ENCODE results near the gene ERC2.
A peak's percentile ranks its signal among the peaks of the same experiment; 100 is the strongest.

The ERC2 gene

DNA sequence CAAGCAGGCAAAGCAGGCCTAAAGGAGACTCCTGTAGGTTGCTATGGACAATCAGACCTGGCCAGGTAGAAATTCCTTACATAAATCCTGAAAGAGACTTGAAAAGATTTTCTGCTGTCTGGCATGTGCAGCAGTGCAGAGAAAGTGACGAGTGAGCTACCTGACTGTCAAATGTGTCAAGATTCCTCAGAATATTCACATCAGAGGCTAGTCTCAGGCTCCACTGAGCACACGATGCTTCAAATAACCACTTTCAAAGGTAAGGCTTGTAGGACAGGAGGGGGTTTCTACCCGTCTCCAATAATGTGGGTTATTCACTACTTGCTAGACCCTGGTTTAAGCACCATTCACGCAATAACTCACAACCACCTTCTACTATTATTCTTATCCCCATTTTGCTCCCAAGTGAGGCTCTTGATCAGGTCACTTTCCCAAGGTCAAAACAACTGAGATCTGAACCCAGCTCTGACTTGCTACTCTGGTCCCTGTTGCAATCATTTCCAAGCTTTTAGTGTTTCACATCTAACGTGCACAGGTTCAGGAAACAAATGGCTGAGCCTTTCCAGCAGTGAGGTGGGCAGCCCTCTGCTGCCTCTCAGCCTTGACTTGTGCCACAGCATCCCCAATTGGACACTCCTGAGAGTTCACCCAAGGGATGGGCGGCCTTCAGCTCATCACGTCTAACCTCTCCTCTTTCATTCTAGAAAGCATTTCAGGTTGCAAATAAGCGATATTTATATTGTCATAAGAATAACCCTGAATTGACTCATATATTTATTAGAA lies 651.3 kb downstream of the ERC2 start:
- TF ChIP-seq, protein P1, sequence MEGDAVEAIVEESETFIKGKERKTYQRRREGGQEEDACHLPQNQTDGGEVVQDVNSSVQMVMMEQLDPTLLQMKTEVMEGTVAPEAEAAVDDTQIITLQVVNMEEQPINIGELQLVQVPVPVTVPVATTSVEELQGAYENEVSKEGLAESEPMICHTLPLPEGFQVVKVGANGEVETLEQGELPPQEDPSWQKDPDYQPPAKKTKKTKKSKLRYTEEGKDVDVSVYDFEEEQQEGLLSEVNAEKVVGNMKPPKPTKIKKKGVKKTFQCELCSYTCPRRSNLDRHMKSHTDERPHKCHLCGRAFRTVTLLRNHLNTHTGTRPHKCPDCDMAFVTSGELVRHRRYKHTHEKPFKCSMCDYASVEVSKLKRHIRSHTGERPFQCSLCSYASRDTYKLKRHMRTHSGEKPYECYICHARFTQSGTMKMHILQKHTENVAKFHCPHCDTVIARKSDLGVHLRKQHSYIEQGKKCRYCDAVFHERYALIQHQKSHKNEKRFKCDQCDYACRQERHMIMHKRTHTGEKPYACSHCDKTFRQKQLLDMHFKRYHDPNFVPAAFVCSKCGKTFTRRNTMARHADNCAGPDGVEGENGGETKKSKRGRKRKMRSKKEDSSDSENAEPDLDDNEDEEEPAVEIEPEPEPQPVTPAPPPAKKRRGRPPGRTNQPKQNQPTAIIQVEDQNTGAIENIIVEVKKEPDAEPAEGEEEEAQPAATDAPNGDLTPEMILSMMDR (IDR thresholded peaks at IDR 0.05), result 0 out of 2 replicates have a peak, but pooled peaks have one; percentile 5
- no peak for TF ChIP-seq ZFX (IDR thresholded peaks at IDR 0.05; ENCODE audit: borderline replicate concordance)
- H3K27ac ChIP-seq, result no peak overlapping the region

DNA sequence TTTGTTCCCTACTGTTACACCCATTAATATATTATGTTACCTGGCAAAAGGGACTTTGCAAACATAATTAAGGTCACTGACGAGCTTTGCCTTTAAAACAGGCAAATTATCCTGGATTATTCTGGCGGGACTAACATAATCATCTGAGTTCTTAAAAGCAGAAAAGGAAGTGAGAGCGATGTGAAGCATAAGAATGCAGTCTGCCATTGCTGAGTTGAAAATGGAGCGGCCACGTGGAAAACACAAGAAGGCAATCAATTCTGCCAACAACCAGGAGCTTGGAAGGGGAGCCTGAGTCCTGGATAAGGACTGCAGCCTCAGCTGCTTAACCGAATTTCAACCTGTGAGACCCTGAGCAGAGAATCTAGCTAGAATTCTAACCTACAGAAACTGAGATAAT lies 653.0 kb downstream of the ERC2 start:
- no peak overlapping the region for H3K27ac ChIP-seq
- TF ChIP-seq, protein P1 (IDR thresholded peaks at IDR 0.05), result no peak
- TF ChIP-seq ZFX (IDR thresholded peaks at IDR 0.05; ENCODE audit: borderline replicate concordance), result no peak

DNA sequence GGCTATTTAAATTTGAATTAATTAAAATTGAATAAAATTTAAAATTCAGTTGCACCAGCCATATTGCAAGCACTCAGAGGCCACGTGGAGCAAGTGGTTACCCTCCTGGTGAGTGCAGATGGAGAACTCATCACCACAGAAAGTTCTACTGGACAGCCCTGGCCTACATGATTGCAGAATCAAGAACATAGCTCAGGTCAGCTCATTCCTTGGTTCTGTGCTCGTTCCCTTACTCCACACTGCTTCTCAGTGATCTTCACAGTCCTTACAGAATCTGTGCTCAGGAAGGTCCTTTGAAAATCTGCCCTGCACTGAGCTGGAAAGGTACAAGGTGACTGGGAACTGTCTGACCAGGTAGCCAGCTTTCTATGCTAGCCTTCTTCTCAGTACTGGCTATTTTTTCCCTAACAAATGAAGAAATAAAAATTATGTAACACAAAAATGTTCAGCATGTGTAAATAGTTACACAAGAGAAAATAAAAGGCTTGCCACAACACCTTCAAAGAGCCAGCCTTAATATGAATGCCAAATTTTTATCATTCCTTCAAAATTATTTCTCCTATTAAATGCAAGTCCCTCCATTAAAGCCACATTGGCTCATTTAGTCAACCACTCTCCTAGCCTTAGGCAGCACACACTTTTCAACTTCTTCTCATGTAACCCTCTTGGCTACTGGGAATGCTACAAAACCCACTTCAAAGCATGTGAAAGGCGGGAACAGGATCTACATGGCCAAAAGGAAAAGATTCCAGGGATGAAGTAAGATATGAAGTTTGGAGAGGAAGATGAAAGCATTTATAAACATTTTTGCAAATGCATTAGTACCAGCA lies 654.8 kb downstream of the ERC2 start:
- TF ChIP-seq ZFX (IDR thresholded peaks at IDR 0.05; ENCODE audit: borderline replicate concordance), result no peak
- TF ChIP-seq, protein P1 (IDR thresholded peaks at IDR 0.05), result no peak
- H3K27ac ChIP-seq, result no peak overlapping the region

DNA sequence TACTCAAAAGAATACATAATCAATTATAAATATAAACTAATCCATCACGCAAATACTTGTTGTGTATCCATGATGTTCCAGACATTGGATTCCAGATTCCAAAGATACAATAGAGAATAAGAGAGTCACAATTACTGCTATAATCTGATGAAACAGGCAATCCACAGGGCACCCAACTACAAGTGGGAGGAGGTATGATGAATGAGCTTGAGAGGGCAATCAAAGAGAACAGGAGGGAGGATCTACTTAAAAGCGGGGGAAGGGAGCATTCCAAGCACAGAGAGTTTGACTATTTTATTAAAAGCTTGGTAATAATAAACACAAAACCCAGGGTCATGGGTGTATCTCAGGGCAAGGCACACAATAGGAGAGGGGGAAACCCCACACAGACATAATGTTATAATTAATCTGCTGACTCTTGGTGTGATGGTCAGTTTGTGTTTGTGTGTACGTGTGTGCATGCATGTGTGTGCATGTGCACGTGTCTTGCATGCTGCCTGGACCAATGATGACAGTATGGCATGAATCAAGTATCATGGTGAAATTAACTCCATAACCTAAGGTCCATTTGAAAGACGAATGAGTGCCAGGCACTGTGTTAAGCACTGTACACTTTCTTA lies 655.8 kb downstream of the ERC2 start:
- TF ChIP-seq, protein P1 (IDR thresholded peaks at IDR 0.05), result no peak
- no peak for TF ChIP-seq ZFX (IDR thresholded peaks at IDR 0.05; ENCODE audit: borderline replicate concordance)
- no peak overlapping the region for H3K27ac ChIP-seq

DNA sequence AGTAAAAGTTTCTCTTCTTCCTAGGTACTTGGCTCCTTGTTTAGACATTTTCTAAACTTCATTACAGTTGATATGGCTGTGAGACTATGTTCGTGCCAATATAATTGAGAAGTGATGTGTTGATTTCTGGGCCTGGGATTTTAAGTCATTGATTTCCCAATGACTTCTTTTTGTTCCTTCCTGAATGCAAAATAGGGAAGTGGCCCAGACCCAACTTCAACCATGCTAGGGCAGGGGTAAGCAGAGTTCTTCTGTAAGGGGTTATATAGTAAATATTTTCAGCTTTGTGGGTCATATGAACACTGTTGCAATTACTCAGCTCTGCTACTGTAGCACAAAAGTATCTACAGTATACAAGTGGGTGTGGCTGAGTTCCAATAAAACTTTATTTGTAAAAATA lies 661.1 kb downstream of the ERC2 start:
- no peak overlapping the region for H3K27ac ChIP-seq
- TF ChIP-seq, protein P1 (IDR thresholded peaks at IDR 0.05), result no peak
- no peak for TF ChIP-seq ZFX (IDR thresholded peaks at IDR 0.05; ENCODE audit: borderline replicate concordance)

DNA sequence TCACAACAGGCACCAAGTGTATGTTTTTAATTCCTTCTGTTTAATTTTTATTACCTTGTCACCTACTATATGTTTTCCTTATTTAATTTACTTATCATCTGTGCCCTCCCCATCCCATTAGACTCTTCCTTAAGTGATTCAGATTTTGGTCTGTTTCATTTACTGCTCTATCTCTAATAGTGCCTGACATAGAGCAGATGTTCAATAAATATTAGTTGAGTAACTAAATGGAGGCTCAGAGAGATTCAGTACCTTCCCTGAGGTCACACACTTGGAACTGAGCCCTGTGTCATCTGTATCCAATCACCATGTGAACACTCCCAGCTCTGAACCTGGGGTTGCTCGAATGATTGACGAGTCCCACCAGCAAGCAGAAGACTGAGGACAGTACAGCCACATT lies 663.1 kb downstream of the ERC2 start:
- H3K27ac ChIP-seq, result no peak overlapping the region

More for the DNA sequence above, 663.1 kb downstream of the ERC2 start:
- TF ChIP-seq, protein P1 (IDR thresholded peaks at IDR 0.05), result no peak
- TF ChIP-seq ZFX (IDR thresholded peaks at IDR 0.05; ENCODE audit: borderline replicate concordance), result no peak

Measured in 22Rv1 (cell line).